Type B pancreatic cell (in vitro differentiated cells): Measurements from ENCODE around the gene MFAP2. TPM values are rescaled to one million over a fixed set of nuclear protein-coding genes. Genes with fewer than 3 reads are reported as not detected.

Experiments
- DNase-seq: peaks from one replicate; pipeline ENCODE4 v3.0.0; 2021; ENCODE audit warnings: mixed read lengths; ENCODE audit not compliant: unreplicated experiment; ENCODE audit errors: extremely low spot score
- H3K27ac Mint-ChIP-seq: 2 replicates; pipeline ENCODE4 v1.8.0; 2021; ENCODE audit warnings: mild to moderate bottlenecking, mixed read lengths
- H3K27me3 Mint-ChIP-seq: 2 replicates; pipeline ENCODE4 v1.8.0; 2021; ENCODE audit warnings: mixed read lengths
- H3K36me3 Mint-ChIP-seq: 2 replicates; pipeline ENCODE4 v1.8.0; 2021; ENCODE audit warnings: mixed read lengths
- H3K4me1 Mint-ChIP-seq: one replicate; pipeline ENCODE4 v1.8.0; 2021; ENCODE audit warnings: mixed read lengths; ENCODE audit not compliant: unreplicated experiment
- H3K4me3 Mint-ChIP-seq: 2 replicates; pipeline ENCODE4 v1.8.0; 2021; ENCODE audit warnings: mild to moderate bottlenecking, mixed read lengths
- H3K9me3 Mint-ChIP-seq: 2 replicates; pipeline ENCODE4 v1.8.0; 2021; ENCODE audit warnings: mixed read lengths
- CTCF ChIP-seq: fragments of 200-600 bp; sonication (generic); conservative IDR thresholded peaks from 2 replicates; pipeline ENCODE4 v1.5.0; 2021; ENCODE audit warnings: antibody characterized with exemption, mild to moderate bottlenecking
- total RNA-seq: library from RNA; stranded (reverse); gene quantifications from 2 replicates; pipeline ENCODE4 v1.2.1, GENCODE V29; 2021; ENCODE audit warnings: low replicate concordance

MFAP2 gene
- total RNA-seq, 1 donor from 2014 or later: 158 TPM

GRCh38 chr1:16989676-16990391, 9.4 kb upstream of the MFAP2 start:
- Mint-ChIP-seq H3K4me3 (no peak overlapping the region), H3K27me3 (no peaks in the 10 kb centered on the region), H3K4me1 (no peaks in the 10 kb centered on the region), H3K27ac (no peak overlapping the region), H3K36me3 (no peaks in the 10 kb centered on the region), H3K9me3 (no peaks in the 10 kb centered on the region)
- TF ChIP-seq CTCF: no peak
- no peak for DNase-seq

- H3K9me3 Mint-ChIP-seq: no peaks in the 10 kb centered on the region
- H3K4me1 Mint-ChIP-seq: peaks cover 4% of the 10 kb centered on the region
- no peak overlapping the region for H3K4me3 Mint-ChIP-seq
- no peak overlapping the region for H3K27ac Mint-ChIP-seq
- TF ChIP-seq CTCF: no peak
- H3K27me3 Mint-ChIP-seq: no peaks in the 10 kb centered on the region
- DNase-seq: no peak
- no peaks in the 10 kb centered on the region for H3K36me3 Mint-ChIP-seq
Measured at GRCh38 chr1:16988210-16988609, 7.8 kb upstream of the MFAP2 start.

GRCh38 chr1:16986962-16987361, 6.5 kb upstream of the MFAP2 start:
- DNase-seq: no peak
- H3K36me3 Mint-ChIP-seq: no peaks in the 10 kb centered on the region
- no peaks in the 10 kb centered on the region for H3K27me3 Mint-ChIP-seq
- H3K27ac Mint-ChIP-seq: no peak overlapping the region
- H3K4me1 Mint-ChIP-seq: peaks cover 9% of the 10 kb centered on the region
- no peaks in the 10 kb centered on the region for H3K9me3 Mint-ChIP-seq
- H3K4me3 Mint-ChIP-seq: no peak overlapping the region
- peak; percentile 72 for TF ChIP-seq CTCF

GRCh38 chr1:16986560-16986959, 6.1 kb upstream of the MFAP2 start:
- no peak for TF ChIP-seq CTCF
- Mint-ChIP-seq H3K9me3 (no peaks in the 10 kb centered on the region), H3K27ac (no peak overlapping the region), H3K4me1 (peaks cover 11% of the 10 kb centered on the region), H3K36me3 (no peaks in the 10 kb centered on the region), H3K27me3 (no peaks in the 10 kb centered on the region), H3K4me3 (no peak overlapping the region)
- DNase-seq: no peak

- no peak for TF ChIP-seq CTCF
- DNase-seq: no peak
- Mint-ChIP-seq H3K36me3 (no peaks in the 10 kb centered on the region), H3K4me3 (no peak overlapping the region), H3K4me1 (peaks cover 15% of the 10 kb centered on the region), H3K9me3 (no peaks in the 10 kb centered on the region), H3K27me3 (peaks cover 1% of the 10 kb centered on the region), H3K27ac (peak overlapping the region; percentile 39)
Measured at GRCh38 chr1:16986113-16986512, 5.7 kb upstream of the MFAP2 start.
